Testis (tissue), 3 donors: Measurements from ENCODE around the gene ENTPD7. TPM values are rescaled to one million over a fixed set of nuclear protein-coding genes. Genes with fewer than 3 reads are reported as not detected.
"Not testable (repeated sequence)": the region's sequence is repeated elsewhere in the genome, so short reads cannot be mapped to it uniquely, and the experiment has no call there.

ENCODE experiments used
- DNase-seq: peaks from one replicate; pipeline ENCODE4 v3.0.0-alpha.2; 2019
- H3K27ac ChIP-seq, 2 donors: fragments of 200-600 bp; sonication (generic); one replicate each; pipeline ENCODE4 v1.5.1; 2019
- H3K27me3 ChIP-seq: fragments of 200-600 bp; sonication (generic); one replicate; pipeline ENCODE4 v1.5.1; 2019
- H3K36me3 ChIP-seq: fragments of 200-600 bp; sonication (generic); one replicate; pipeline ENCODE4 v1.5.1; 2017; ENCODE audit warnings: low read depth; ENCODE audit errors: missing control alignments
- H3K4me1 ChIP-seq: fragments of 200-600 bp; sonication (generic); one replicate; pipeline ENCODE4 v1.5.1; 2019
- H3K4me3 ChIP-seq, 2 donors: fragments of 200-600 bp; sonication (generic); one replicate each; pipeline ENCODE4 v1.5.1; 2017 to 2019
- H3K9me3 ChIP-seq: fragments of 200-600 bp; sonication (generic); one replicate; pipeline ENCODE4 v1.5.1; 2017
- POLR2A ChIP-seq: fragments of 450-650 bp; IDR thresholded peaks from one replicate; pipeline ENCODE4 v1.6.1; 2017; ENCODE audit warnings: antibody characterized with exemption, mild to moderate bottlenecking, moderate library complexity
- WGBS, 2 donors: methylation state at CpG; one replicate each; pipeline ENCODE4 v1.1.5; 2018; 5-methylcytosine and 5-hydroxymethylcytosine counted together
- intact Hi-C: fragments of 100-400 bp; cut with DNase I; formaldehyde crosslinking; loops from one replicate; pipeline ENCODE4 v1.15.1; 2023; ENCODE audit warnings: low total_unique reads
- polyA plus RNA-seq: library from polyadenylated mRNA; stranded (reverse); fragments of 350-450 nt; fragmentation: Illumina TruSeq; extraction: RNeasy Lipid Tissue Mini Kit (QIAGEN cat#74804); gene quantifications from one replicate; pipeline ENCODE4 v1.2.3, GENCODE V29; 2014; ENCODE audit warnings: low read depth, low replicate concordance; ENCODE audit not compliant: insufficient read depth
- total RNA-seq, 2 donors: library from RNA; depleted of rRNA; stranded (reverse); fragments of >200 nt; gene quantifications; one replicate each; pipeline ENCODE4 v1.2.3, GENCODE V29; 2016
- TF ChIP-seq, protein P1 (sequence below), 3 experiments: fragments of 450-650 bp in 2 of 3; fragments of 200-600 bp in 1 of 3; sonication (generic) in 1 of 3; IDR thresholded peaks; one replicate each; pipeline ENCODE4 v1.5.1; 2016 to 2019; ENCODE audit warnings: antibody characterized with exemption in 3 of 3, mild to moderate bottlenecking in 2 of 3, moderate library complexity in 1 of 3

Gene ENTPD7
- total and polyA plus RNA-seq, 3 donors from 2014 or later, result 4.0 to 6.3 (median 5.0) TPM

DNA sequence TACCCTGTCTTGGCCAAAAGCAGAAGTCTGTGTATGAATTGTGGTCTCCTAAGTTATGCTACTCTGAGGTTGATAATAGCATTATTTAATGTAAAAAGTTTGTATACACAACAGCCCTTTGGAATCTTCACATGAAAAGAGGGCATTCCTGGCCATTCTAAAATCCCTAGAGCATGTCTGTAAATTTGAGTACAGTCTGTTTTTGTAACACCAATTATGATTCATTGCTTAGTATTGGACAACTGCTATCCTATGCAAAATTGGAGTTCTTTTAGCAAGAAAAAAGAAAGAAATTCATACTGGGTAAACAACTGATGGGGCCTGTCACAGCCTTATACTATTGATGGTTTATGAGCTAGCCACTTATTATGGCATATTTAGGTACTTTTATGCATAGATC lies 82.9 kb downstream of the ENTPD7 start:
- no peak for TF ChIP-seq POLR2A
- TF ChIP-seq, protein P1, sequence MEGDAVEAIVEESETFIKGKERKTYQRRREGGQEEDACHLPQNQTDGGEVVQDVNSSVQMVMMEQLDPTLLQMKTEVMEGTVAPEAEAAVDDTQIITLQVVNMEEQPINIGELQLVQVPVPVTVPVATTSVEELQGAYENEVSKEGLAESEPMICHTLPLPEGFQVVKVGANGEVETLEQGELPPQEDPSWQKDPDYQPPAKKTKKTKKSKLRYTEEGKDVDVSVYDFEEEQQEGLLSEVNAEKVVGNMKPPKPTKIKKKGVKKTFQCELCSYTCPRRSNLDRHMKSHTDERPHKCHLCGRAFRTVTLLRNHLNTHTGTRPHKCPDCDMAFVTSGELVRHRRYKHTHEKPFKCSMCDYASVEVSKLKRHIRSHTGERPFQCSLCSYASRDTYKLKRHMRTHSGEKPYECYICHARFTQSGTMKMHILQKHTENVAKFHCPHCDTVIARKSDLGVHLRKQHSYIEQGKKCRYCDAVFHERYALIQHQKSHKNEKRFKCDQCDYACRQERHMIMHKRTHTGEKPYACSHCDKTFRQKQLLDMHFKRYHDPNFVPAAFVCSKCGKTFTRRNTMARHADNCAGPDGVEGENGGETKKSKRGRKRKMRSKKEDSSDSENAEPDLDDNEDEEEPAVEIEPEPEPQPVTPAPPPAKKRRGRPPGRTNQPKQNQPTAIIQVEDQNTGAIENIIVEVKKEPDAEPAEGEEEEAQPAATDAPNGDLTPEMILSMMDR (IDR thresholded peaks at IDR 0.05), result no peak
- H3K4me1 ChIP-seq, result no peaks in the 10 kb centered on the region
- DNase-seq, result no peak
- no peak overlapping the region for H3K27ac ChIP-seq
- H3K27me3 ChIP-seq, result no peaks in the 10 kb centered on the region
- intact Hi-C loops, result no loop called here
- H3K9me3 ChIP-seq, result no peaks in the 10 kb centered on the region
- H3K4me3 ChIP-seq, result no peak overlapping the region
- no peaks in the 10 kb centered on the region for H3K36me3 ChIP-seq

DNA sequence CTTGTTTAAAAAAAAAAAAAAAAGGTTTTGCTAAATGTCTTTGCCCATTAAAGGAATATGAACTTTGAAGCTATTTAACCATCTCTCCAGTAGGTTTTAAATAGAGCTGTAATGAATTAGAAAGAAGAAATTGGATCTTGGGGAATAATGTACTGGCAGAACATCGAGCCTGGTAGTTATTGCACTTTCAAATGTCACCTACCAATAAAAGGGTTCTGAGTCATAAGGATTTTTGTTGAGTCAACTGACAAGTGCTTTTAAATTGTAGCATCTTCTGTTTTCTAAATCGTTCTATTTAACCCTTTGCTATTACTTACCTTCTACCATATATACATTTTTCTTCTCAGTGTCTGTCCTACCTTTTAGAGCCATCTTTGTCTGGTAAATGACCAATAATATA lies 83.4 kb downstream of the ENTPD7 start:
- Histone ChIP-seq H3K4me1 (no peaks in the 10 kb centered on the region), H3K9me3 (no peaks in the 10 kb centered on the region), H3K36me3 (no peaks in the 10 kb centered on the region), H3K4me3 (no peak overlapping the region), H3K27ac (no peak overlapping the region), H3K27me3 (no peaks in the 10 kb centered on the region)
- intact Hi-C loops, result no loop called here
- TF ChIP-seq POLR2A, result no peak
- TF ChIP-seq, protein P1 (IDR thresholded peaks at IDR 0.05), result no peak
- WGBS, 2 donors, result 91 to 93% methylated on average over 2 of the region's 2 CpGs
- DNase-seq, result no peak

DNA sequence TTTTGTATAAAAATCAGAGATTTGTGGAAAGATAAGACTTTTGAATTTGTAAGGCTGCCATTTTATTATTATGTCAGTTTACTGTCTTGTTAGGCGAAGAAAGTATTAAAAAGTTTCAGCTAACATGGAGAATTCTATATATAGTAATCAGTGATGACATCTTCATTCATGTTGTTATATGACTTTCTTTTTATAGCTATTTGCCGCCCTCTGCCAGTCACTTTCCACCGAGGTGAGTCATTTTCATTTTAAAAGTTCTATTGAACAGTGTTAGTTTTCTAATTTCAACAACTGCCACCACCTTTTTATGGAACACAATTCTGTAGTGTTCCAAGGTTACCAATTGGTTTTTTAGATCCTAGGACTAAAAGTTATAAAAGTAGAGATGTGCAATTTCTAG lies 84.5 kb downstream of the ENTPD7 start:
- WGBS, 2 donors, result 94 to 98% methylated on average over 3 of the region's 3 CpGs
- intact Hi-C loops, result no loop called here
- TF ChIP-seq POLR2A, result no peak
- TF ChIP-seq, protein P1 (IDR thresholded peaks at IDR 0.05), result no peak
- no peaks in the 10 kb centered on the region for H3K27me3 ChIP-seq
- DNase-seq, result no peak
- H3K36me3 ChIP-seq, result no peaks in the 10 kb centered on the region
- no peak overlapping the region for H3K4me3 ChIP-seq
- H3K27ac ChIP-seq, result no peak overlapping the region
- no peaks in the 10 kb centered on the region for H3K9me3 ChIP-seq
- H3K4me1 ChIP-seq, result no peaks in the 10 kb centered on the region

DNA sequence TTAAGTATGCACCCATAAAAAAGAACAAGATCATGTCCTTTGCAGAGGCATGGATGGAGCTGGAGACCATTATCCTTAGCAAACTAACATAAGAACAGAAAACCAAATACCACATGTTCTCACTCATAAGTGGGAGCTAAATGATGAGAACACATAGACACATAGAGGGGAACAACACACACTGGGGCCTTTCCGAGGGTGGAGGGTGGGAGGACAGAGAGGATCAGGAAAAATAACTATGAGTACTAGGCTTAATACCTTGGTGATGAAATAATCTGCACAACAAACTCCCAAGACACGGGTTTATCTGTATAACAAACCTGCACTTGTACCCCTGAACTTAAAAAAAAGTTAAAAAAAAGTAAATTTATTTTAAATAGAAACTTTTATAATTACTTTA lies 86.9 kb downstream of the ENTPD7 start:
- H3K36me3 ChIP-seq, H3K27me3 ChIP-seq, H3K4me1 ChIP-seq, DNase-seq, H3K27ac ChIP-seq, intact Hi-C loops, H3K4me3 ChIP-seq, H3K9me3 ChIP-seq: not testable (repeated sequence)
- WGBS, 2 donors, result 93 to 95% methylated on average over 2 of the region's 2 CpGs

DNA sequence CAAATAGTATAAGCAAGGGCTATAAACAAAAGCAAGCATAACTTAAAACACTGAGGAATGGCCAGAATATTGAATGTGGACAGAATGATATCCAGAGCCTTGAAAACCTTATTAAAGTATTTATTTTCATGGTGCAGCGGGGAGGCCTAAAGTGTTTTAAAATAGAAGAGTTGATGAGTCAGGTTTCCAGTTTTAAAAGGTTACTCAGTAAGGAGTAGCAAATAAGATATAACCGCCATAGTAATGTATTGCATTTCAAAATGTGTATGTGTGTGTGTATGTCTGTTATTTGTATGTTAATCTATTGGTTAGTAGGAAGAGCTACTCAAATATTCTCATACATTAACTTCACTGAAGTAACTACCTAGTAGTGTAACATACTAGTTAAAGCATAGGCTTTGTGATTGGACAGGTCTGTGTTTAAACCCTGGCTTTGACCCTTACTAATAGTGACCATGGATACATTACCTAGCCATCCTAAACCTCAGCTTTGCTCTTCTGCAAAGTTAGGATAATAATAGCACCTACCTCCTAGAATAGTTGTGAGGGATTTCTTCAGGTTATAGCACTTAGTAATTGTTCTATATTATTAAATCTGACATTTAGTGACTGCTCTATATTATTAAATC lies 89.6 kb downstream of the ENTPD7 start:
- intact Hi-C loops, result no loop called here
- 95 to 96% methylated on average over 2 of the region's 2 CpGs for WGBS, 2 donors
- Histone ChIP-seq H3K4me1 (no peaks in the 10 kb centered on the region), H3K27me3 (no peaks in the 10 kb centered on the region), H3K36me3 (no peaks in the 10 kb centered on the region), H3K27ac (no peak overlapping the region), H3K4me3 (no peak overlapping the region), H3K9me3 (no peaks in the 10 kb centered on the region)
- DNase-seq, result no peak
- TF ChIP-seq, protein P1 (IDR thresholded peaks at IDR 0.05), result no peak
- TF ChIP-seq POLR2A, result no peak
